Activated naive CD4-positive, alpha-beta T cell treated with anti-CD3 and anti-CD28 coated beads for 36 hours (primary cell): ENCODE results near the gene FBF1. TPM values are rescaled to one million over a fixed set of nuclear protein-coding genes. Genes with fewer than 3 reads are reported as not detected.
A peak's percentile ranks its signal among the peaks of the same experiment; 100 is the strongest.
"Not testable (repeated sequence)": the region's sequence is repeated elsewhere in the genome, so short reads cannot be mapped to it uniquely, and the experiment has no call there.

Source experiments
- CTCF ChIA-PET: fragments of 350-600 bp; sonication (Branson Sonifier 250); formaldehyde crosslinking; loops from one replicate; lab custom pipeline; 2021; ENCODE audit warnings: antibody characterized with exemption; lab: Charles Lee
- DNase-seq: peaks from one replicate; pipeline ENCODE4 v3.0.0-alpha.2; 2020
- H3K27ac Mint-ChIP-seq: one replicate; pipeline ENCODE4 v1.8.0; 2021; ENCODE audit warnings: mild to moderate bottlenecking, mixed read lengths
- H3K27me3 Mint-ChIP-seq: one replicate; pipeline ENCODE4 v1.8.0; 2021; ENCODE audit warnings: low read depth, mixed read lengths
- H3K36me3 Mint-ChIP-seq: one replicate; pipeline ENCODE4 v1.8.0; 2021; ENCODE audit warnings: low read depth, mixed read lengths
- H3K4me1 Mint-ChIP-seq: one replicate; pipeline ENCODE4 v1.8.0; 2021; ENCODE audit warnings: low read depth, mixed read lengths
- H3K4me3 Mint-ChIP-seq: one replicate; pipeline ENCODE4 v1.8.0; 2021; ENCODE audit warnings: mild to moderate bottlenecking, moderate library complexity, mixed read lengths
- H3K9me3 Mint-ChIP-seq: one replicate; pipeline ENCODE4 v1.8.0; 2021; ENCODE audit warnings: mixed read lengths
- intact Hi-C: fragments of 100-400 bp; cut with micrococcal nuclease; formaldehyde crosslinking; loops from one replicate; pipeline ENCODE4 v1.15.1; 2023
- total RNA-seq, 2 experiments: library from RNA; stranded (reverse); gene quantifications; one replicate each; pipeline ENCODE4 v1.2.3, GENCODE V29; 2021

The FBF1 gene
- total RNA-seq, 2 experiments from 2014 or later = 20.7 to 21.0 TPM

DNA sequence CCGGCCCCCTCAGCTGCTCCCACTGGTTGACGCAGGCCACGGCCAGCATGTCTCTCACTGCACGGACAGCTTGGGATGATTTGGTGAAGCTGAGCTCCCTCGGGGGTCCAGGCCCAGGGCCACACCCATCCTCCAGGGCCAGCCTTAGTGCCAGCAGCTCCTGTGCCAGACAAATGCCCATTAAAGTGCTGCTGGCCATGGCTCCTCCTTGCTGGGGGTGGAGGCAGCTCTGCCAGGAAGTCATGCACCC is 65.0 kb downstream of the FBF1 start:
- Mint-ChIP-seq H3K4me1 (peaks cover 34% of the 10 kb centered on the region), H3K27ac (peak overlapping the region; percentile 83), H3K4me3 (peak overlapping the region; percentile 93), H3K36me3 (peaks cover 5% of the 10 kb centered on the region), H3K27me3 (peaks cover 3% of the 10 kb centered on the region), H3K9me3 (no peaks in the 10 kb centered on the region)
- DNase-seq = no peak
- CTCF ChIA-PET = interaction anchor here (0.6 to 7.2 kb wide), 11 partner anchors 11 to 509 kb away, joined by 3 to 66 read pairs (median 4); partner anchors contain the start of genes GALK1, SPHK1, TRIM65 and WBP2
- intact Hi-C loops = loop anchor here (1.0 kb wide), 2 partner anchors 20 to 33 kb away; partner anchors contain the start of gene TRIM65

DNA sequence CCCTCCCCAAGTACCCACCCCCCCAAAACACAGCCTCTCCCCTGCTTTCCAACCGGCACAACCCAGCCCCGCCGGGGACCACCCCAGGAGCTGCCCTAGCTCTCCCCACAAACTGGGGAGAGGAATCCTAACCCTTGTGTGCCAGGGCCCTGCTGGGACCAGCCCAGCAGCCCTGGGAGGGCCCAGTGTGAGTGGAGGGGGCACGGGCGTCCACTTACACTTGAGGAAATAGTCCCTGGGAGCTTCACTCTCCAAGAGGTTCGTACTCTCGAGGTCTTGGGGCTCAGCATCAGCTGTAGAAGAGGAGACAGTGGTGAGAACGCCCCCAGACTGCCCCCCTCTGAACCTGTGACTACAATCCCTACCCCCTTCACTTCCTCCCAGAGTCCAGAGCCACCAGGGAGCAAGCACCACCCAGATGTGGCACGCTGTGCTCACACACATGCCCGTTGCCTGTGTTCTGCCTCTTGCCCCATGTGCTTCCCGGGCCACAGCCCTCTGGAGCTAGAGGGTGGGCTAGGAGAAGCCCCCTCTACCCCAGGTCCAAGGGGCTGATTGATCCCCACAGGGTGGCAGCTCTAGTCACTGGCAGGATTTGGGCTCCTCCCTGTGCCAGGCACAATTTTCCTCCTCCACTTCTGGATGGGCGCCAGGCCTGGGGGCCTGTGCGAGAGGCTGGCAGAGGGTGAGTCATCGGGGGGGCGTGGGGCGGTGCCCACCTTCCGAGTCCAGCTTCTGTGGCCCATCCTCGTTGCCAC is 65.5 kb downstream of the FBF1 start:
- H3K27ac Mint-ChIP-seq = peak overlapping the region; percentile 83
- H3K36me3 Mint-ChIP-seq = peaks cover 5% of the 10 kb centered on the region
- peaks cover 34% of the 10 kb centered on the region for H3K4me1 Mint-ChIP-seq
- DNase-seq = no peak
- CTCF ChIA-PET = interaction anchor here (0.6 to 7.2 kb wide), 11 partner anchors 10 to 509 kb away, joined by 3 to 66 read pairs (median 4); partner anchors contain the start of genes GALK1, SPHK1, TRIM65 and WBP2
- H3K27me3 Mint-ChIP-seq = peaks cover 3% of the 10 kb centered on the region
- intact Hi-C loops = no loop called here
- H3K9me3 Mint-ChIP-seq = no peaks in the 10 kb centered on the region
- peak overlapping the region; percentile 93 for H3K4me3 Mint-ChIP-seq

DNA sequence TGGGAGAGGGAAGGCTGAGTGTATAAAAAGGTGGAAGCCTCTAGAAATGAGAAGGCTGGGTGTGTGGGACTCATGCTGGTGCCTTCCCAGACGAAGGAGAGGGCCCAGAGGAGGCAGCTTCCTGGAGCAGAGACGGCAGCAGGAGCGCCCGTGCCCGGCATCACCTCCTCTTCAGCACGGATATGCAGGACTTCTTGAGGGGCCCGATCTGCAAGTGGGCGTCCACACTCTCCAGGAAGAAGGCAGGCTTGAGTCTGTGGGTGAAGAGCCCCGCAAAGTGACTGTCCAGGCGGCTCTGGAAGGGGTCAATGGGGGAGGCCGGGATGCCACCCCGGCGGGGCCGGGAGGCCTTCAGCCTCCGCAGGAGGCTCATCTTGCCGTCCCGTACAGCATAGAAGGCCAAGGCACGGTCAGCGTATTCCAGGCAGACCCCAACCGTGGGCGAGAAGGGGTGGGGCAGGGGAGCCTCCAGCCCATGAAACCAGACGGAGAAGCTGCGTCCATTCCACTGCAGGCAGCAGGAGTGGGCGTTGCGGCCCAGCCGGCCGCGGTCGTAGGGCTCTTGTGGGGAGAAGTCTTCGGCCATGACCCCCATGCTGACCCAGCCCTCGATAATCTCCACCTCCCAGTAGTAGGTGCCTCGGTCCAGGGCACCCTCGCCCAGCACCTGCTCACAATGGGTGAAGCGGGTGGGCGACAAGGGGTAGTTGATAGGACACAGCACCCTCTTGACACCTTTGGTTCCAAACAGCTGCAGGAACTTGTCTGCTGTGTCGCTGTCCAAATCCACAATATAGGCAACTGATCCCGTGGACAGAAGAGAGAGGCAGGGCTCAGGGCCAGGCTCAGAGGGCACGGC is 66.3 kb downstream of the FBF1 start:
- H3K27ac Mint-ChIP-seq = no peak overlapping the region
- intact Hi-C loops = no loop called here
- H3K9me3 Mint-ChIP-seq = no peaks in the 10 kb centered on the region
- CTCF ChIA-PET = interaction anchor here (1.8 to 7.2 kb wide), 2 partner anchors 14 to 19 kb away, joined by 9 to 66 read pairs; partner anchors contain the start of gene WBP2
- DNase-seq = no peak
- peaks cover 3% of the 10 kb centered on the region for H3K27me3 Mint-ChIP-seq
- peaks cover 34% of the 10 kb centered on the region for H3K4me1 Mint-ChIP-seq
- H3K36me3 Mint-ChIP-seq = peaks cover 5% of the 10 kb centered on the region
- H3K4me3 Mint-ChIP-seq = no peak overlapping the region

DNA sequence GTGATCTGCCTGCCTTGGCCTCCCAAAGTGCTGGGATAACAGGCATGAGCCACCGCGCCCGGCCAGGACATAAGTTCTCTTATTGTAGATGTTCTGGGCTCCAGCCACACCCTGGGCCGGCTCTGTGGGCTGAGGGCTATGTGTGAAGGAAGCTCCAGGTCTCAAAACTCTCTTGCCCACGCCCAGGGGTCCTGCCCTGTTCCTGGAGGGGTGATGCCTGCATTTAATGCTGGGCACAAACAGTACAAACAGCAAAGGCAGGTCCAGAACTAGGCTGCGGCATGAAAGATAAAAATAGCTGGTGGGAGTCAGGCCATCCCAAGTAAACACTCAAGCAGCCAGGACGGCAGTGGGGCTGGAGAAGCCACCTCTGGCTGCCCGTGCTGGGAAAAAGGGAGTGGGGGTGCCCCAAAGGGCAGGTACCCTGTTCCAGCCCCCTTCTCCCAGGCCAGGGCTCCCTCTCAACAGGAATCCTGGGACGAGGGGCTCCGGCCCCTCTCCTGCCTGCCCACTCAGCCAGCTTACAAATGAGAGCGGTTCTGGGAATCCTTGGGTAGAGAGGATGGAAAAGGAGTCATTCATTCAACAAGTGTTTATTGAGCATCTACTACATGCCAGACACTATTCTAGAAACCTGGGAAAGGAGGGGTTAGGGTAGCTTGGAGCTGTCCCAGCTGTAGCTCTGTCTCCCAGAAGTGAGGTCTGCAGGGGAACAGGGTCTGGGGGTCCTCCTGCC is 67.1 kb downstream of the FBF1 start:
- CTCF ChIA-PET = interaction anchor here (1.8 to 7.2 kb wide), 4 partner anchors 12 to 26 kb away, joined by 9 to 66 read pairs (median 10); partner anchors contain the start of gene WBP2
- DNase-seq = no peak
- Mint-ChIP-seq H3K27me3 (peaks cover 2% of the 10 kb centered on the region), H3K4me3 (no peak overlapping the region), H3K36me3 (peaks cover 5% of the 10 kb centered on the region), H3K4me1 (peaks cover 32% of the 10 kb centered on the region), H3K27ac (no peak overlapping the region), H3K9me3 (no peaks in the 10 kb centered on the region)
- intact Hi-C loops = no loop called here

DNA sequence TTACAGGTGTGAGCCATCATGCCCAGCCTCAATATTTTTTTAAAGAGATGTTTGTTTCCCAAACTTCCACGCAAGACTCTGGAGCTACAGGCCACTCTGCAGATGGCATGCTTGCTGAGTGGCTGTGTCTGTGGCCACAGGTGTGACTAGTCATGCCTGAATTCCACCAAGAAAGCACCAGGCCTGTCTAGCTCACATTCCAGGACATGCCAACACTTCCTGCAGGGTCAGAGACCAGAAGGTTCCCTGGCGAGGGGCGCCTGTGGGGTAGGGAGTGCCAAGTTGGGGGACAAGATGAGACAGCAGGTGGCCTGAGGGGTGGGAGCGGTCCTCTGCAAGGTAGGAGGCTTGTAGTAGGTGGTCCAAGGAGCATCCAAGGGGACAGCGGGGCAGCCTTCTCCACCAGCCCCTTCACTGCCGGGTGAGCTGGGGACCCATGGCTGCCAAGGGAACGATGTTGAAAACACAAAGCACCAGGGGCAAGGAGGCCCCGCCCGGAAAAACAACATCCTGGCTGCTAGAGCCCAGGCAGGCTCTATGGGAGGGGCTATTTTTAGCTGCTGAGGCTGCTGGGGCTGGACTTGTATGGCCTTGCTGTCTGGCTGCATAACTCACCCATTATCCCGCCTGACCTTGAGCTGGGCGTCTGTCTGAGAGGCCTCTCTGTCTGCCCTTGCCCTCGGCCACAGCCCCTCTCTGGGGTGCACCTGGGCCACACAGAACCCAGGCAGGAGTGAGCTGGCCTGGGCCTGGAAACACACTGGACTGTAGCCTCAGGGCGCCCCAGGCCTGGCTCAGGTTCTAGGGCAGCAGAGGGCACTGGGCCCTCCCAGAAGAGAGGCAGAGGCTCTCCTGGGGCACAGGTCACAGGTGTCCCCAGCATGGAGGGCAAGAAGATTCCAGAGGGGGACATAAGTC is 68.1 kb downstream of the FBF1 start:
- Mint-ChIP-seq H3K4me1 (peaks cover 29% of the 10 kb centered on the region), H3K27ac (peak overlapping the region; percentile 36), H3K27me3 (no peaks in the 10 kb centered on the region), H3K4me3 (no peak overlapping the region), H3K36me3 (peaks cover 4% of the 10 kb centered on the region), H3K9me3 (no peaks in the 10 kb centered on the region)
- DNase-seq = peak; percentile 36
- CTCF ChIA-PET = interaction anchor here (0.6 to 2.0 kb wide), 6 partner anchors 10 to 25 kb away, joined by 3 to 11 read pairs (median 6); partner anchors contain the start of gene WBP2
- intact Hi-C loops = no loop called here

DNA sequence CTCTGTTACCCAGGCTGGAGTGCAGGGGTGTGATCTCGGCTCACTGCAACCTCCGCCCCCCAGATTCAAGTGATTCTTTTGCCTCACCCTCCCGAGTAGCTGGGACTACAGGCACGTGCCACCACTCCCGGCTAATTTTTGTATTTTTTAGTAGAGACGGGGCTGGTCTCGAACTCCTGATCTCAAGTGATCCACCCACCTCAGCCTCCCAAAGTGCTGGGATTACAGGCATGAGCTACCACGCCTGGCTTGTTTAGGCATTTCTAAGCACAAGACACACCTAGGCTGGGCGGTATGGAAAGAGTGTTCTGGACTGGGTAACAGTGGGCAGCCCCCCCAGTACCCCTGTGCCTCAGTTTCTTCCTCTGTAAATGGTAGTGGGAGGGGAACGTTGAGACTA is 70.6 kb downstream of the FBF1 start:
- H3K36me3 Mint-ChIP-seq, H3K4me3 Mint-ChIP-seq, DNase-seq, H3K27me3 Mint-ChIP-seq, intact Hi-C loops, H3K27ac Mint-ChIP-seq, H3K9me3 Mint-ChIP-seq: not testable (repeated sequence)
- CTCF ChIA-PET = interaction anchor here (2.2 kb wide), 1 partner anchor 9 kb away, joined by 12 read pairs; no protein-coding TSS in a partner anchor
- peaks cover 18% of the 10 kb centered on the region for H3K4me1 Mint-ChIP-seq

DNA sequence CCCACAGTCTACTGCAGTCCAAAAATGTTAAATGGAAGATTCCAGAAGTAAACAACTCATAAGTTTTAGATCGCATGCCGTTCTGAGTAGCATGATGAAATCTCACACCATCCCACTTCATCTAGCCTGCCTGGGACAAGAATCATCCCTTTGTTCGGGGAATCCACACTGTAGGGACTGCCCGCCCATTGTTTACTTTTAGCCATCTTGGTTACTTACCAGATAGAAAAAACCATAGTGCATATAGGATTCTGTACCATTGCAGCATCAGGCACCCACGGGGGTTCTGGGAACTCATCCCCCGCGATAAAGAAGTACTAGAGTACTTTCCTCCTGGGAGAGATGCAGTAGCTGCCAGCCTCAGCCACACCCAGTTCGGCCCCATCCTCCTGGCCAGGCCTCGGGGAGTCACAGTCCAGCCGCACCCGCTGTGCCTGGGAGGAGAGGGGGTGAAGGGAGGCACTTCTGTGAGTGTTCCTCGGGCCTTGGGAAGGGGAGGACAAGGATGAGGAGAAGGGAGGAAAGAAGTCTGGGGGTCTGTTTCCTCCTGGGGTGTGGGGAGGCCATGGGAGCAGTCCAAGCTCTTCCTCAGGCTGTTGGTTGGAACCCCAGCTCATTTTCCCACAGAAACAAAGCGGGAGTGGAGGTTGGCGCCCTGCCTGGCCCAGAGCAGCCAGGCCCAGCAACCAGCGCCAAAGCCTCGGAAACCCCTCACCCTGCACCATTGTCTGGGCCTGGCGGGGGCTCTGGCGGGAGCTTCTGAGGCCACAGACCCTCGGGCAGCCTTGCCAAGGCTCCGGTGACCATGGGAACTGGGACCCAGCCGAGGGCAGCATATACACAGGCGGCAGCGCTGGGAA is 71.3 kb downstream of the FBF1 start:
- CTCF ChIA-PET = interaction anchor here (2.2 kb wide), 1 partner anchor 9 kb away, joined by 12 read pairs; no protein-coding TSS in a partner anchor
- intact Hi-C loops = no loop called here

DNA sequence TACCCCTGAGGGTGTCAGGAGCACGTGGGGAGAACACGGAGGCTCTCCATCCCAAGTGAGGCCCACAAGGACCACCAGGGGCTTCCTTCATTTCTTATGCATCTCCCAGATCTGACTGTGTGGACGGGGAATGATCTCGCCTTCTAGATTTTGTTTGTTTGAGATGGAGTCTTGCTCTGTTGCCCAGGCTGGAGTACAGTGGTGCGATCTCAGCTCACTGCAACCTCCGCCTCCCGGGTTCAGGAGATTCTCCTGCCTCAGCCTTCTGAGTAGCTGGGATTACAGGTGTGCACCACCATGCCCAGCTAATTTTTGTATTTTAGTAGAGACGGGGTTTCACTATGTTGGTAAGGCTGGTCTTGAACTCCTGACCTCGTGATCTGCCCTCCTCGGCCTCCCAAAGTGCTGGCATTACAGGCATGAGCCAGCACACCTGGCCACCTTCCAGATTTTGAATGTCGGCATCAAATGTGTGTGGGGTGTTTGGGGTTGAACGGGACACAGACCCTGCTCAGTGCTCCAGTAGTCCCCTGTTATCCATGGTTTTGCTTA is 72.0 kb downstream of the FBF1 start:
- intact Hi-C loops = not testable (repeated sequence)

More for the DNA sequence above, 71.3 kb downstream of the FBF1 start:
- H3K36me3 Mint-ChIP-seq = no peaks in the 10 kb centered on the region
- no peak overlapping the region for H3K27ac Mint-ChIP-seq
- peaks cover 26% of the 10 kb centered on the region for H3K4me1 Mint-ChIP-seq
- no peak for DNase-seq
- no peaks in the 10 kb centered on the region for H3K9me3 Mint-ChIP-seq
- no peak overlapping the region for H3K4me3 Mint-ChIP-seq
- H3K27me3 Mint-ChIP-seq = no peaks in the 10 kb centered on the region

DNA sequence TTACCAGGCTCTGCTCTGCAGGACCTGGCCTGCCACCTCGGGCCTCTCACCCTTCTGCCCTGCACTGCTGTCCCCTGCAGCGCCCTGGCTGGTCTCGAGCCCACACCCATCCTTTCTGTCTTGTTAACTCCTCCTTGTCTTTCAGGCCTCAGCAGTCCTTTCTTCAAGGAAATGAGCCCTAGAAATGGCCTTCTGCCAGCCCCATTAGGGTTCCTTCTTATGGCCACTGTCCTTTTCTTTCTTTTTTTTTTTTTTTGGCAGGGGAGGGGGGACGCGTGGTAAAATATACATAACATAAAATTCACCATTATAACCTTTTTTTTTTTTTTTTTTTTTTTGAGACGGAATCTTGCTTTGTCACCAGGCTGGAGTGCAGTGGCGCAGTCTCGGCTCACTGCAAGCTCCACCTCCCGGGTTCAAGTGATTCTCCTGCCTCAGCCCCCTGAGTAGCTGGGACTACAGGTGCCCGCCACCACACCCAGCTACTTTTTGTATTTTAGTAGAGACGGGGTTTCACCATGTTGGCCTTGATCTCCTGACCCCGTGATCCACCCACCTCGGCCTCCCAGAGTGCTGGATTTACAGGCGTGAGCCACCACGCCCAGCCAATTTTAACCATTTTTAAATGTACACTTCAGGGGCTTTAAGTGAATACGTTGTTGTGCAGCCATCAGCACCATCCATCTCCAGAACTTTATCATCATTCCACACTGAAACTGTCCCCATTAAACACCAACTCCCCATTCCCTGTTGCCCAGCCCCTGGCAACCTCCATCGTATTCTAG is 75.2 kb downstream of the FBF1 start:
- peaks cover 18% of the 10 kb centered on the region for H3K4me1 Mint-ChIP-seq
- H3K4me3 Mint-ChIP-seq, H3K27ac Mint-ChIP-seq, H3K9me3 Mint-ChIP-seq, DNase-seq, H3K36me3 Mint-ChIP-seq, intact Hi-C loops, H3K27me3 Mint-ChIP-seq: not testable (repeated sequence)
- CTCF ChIA-PET = interaction anchor here (0.8 to 1.7 kb wide), 4 partner anchors 10 to 31 kb away, joined by 4 to 6 read pairs (median 5); partner anchors contain the start of genes TRIM65 and WBP2

More for the DNA sequence above, 72.0 kb downstream of the FBF1 start:
- H3K36me3 Mint-ChIP-seq, H3K27ac Mint-ChIP-seq, DNase-seq, H3K9me3 Mint-ChIP-seq, H3K27me3 Mint-ChIP-seq, H3K4me3 Mint-ChIP-seq, CTCF ChIA-PET: not testable (repeated sequence)
- H3K4me1 Mint-ChIP-seq = peaks cover 32% of the 10 kb centered on the region
